BJ (cell line): ENCODE measurements around the gene STARD7. TPM values are rescaled to one million over a fixed set of nuclear protein-coding genes. Genes with fewer than 3 reads are reported as not detected.

ENCODE experiments used
- CTCF ChIA-PET: fragments of 350-600 bp; formaldehyde crosslinking; extraction: SDS; loops from one replicate; lab custom pipeline; 2021; ENCODE audit warnings: antibody characterized with exemption, inconsistent platforms; lab: Yijun Ruan, JAX
- POLR2A ChIA-PET: fragments of 300-600 bp; sonication (Branson Sonifier 250); formaldehyde crosslinking; extraction: SDS; loops from one replicate; lab custom pipeline; 2021; ENCODE audit warnings: antibody characterized with exemption; lab: Charles Lee
- DNase-seq: peaks from one replicate; pipeline ENCODE4 v3.0.0-alpha.2; 2011; ENCODE audit warnings: low read depth
- H3K27me3 ChIP-seq: 2 replicates; pipeline ENCODE4 v1.6.0; 2011; ENCODE audit warnings: low read length; ENCODE audit not compliant: control insufficient read depth, insufficient read depth
- H3K36me3 ChIP-seq: 2 replicates; pipeline ENCODE4 v1.5.1; 2011; ENCODE audit warnings: low read length; ENCODE audit not compliant: control insufficient read depth, insufficient read depth
- H3K4me3 ChIP-seq: 2 replicates; pipeline ENCODE4 v1.5.1; 2011; ENCODE audit warnings: low read depth, mild to moderate bottlenecking, control low read depth, low read length
- CTCF ChIP-seq: IDR thresholded peaks from 2 replicates; pipeline ENCODE4 v1.5.1; 2011; ENCODE audit warnings: low read depth, mild to moderate bottlenecking, control low read depth, inconsistent platforms, low read length, moderate library complexity; ENCODE audit not compliant: insufficient read depth
- polyA plus RNA-seq: library from polyadenylated mRNA; depleted of rRNA; stranded (reverse); fragments of >200 nt; gene quantifications from 2 replicates; pipeline ENCODE4 v1.2.3, GENCODE V29; 2011

The STARD7 gene
- polyA plus RNA-seq, 1 experiment = 56.1 TPM

DNA sequence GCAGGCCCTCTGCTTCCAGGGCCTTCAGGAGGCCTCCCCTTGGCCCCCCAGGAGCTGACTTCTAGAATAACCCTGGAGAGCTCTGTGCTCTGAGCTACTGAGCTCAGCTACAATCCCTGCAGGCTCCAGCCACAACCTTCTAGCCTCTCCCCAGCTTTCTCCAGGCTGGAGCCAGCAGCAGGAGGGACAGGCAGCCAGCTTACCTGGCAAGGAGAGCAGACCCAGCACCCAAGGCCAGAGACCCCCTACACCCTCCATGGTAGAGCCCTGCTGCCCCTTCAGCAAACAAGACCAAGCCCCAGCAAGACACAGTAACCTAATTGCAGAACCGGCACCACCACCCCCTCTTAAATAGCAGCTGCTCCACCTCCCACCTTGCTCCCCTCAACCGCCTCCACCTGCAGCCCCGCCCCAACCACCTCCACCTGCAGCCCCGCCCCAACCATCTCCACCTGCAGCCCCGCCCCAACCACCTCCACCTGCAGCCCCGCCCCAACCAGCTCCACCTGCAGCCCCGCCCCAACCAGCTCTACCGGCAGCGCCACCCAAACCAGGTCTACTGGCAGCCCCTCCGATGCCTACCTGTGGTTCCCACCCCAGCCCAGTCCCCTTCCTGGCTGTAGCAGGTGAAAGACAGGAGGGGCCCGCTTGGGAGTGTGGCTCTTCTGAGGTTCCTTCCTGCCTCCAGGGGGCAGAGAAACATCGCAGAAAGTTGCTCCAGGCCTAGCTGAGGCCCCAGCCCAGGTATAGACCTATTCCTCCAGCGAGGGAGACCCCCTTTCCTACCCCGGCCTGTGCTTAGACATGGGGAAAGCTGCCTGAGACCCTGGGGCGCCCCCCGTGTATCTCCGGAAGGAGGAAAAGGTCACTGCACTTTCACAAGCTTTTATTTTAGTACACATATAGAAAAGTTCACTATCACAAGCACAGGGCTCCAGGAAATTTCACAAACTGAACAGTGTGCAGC is 70.2 kb downstream of the STARD7 start, which contains the start of gene ASTL:
ASTL (minus strand) TSS at position 324 of the 967 bp plus-strand sequence; CDS start at position 258, 66 bp downstream.
- ChIA-PET POLR2A (no interaction called here), CTCF (interaction anchor here (0.6 to 8.8 kb wide), 28 partner anchors 8 to 409 kb away, joined by 3 to 121 read pairs (median 5); partner anchors contain the start of genes ADRA2B, CIAO1, NEURL3 and SNRNP200)
- no peak for DNase-seq

GRCh38 chr2:96137321-96138178 is 71.1 kb downstream of the STARD7 start:
- TF ChIP-seq CTCF = no peak
- H3K27me3 ChIP-seq = peaks cover 4% of the 10 kb centered on the region
- POLR2A ChIA-PET = no interaction called here
- no peak overlapping the region for H3K4me3 ChIP-seq
- CTCF ChIA-PET = interaction anchor here (0.9 to 8.8 kb wide), 12 partner anchors 14 to 371 kb away, joined by 3 to 121 read pairs (median 10); partner anchors contain the start of genes ADRA2B, CIAO1, NEURL3 and STARD7
- H3K36me3 ChIP-seq = no peaks in the 10 kb centered on the region
- no peak for DNase-seq

More for the DNA sequence above, 70.2 kb downstream of the STARD7 start, which contains the start of gene ASTL:
- peak; percentile 74 for TF ChIP-seq CTCF
- Histone ChIP-seq H3K4me3 (no peak within 1 kb of the TSS), H3K27me3 (peaks cover 2% of the 10 kb centered on the region; the same call in 1 of the 2 replicates), H3K36me3 (no peaks in the 10 kb centered on the region)

DNA sequence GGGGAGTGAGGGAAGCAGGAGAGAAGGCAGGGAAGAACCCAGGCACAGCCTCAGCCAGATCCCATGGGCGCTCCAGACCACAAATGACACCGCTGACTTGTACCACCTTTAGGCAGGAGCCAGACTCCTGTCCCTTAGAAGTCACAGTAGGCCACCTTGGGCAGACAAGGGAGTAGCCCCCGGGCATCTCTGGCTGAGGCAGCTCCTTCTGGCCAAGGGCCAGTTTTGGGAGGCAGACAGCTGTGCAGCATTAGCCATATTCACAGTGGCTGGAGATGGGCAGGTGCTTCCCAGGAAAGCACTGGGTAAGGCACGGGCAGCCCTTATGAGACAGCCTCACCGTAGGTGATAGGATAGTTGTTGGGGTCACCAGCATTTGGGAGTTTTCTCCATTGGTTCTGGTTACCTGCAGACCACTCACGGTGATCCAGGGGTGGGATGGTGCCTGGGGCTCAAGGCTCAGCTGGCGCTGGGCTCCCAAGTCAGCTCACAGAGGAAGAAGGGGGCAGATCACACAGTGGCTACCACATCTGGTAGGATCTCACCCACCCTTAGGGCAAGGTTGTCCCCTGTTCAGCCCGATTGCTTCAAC is 72.4 kb downstream of the STARD7 start:
- ChIA-PET CTCF (interaction anchor here (1.0 to 8.8 kb wide), 5 partner anchors 15 to 372 kb away, joined by 3 to 121 read pairs (median 34); partner anchors contain the start of gene NEURL3), POLR2A (no interaction called here)
- DNase-seq = no peak

GRCh38 chr2:96135621-96136020 is 73.0 kb downstream of the STARD7 start:
- no peak overlapping the region for H3K4me3 ChIP-seq
- POLR2A ChIA-PET = no interaction called here
- H3K36me3 ChIP-seq = no peaks in the 10 kb centered on the region
- CTCF ChIA-PET = interaction anchor here (0.8 to 8.8 kb wide), 4 partner anchors 39 to 372 kb away, joined by 3 to 121 read pairs (median 48); partner anchors contain the start of gene NEURL3
- no peak for TF ChIP-seq CTCF
- no peak for DNase-seq
- peaks cover 4% of the 10 kb centered on the region for H3K27me3 ChIP-seq

More for the DNA sequence above, 72.4 kb downstream of the STARD7 start:
- no peaks in the 10 kb centered on the region for H3K36me3 ChIP-seq
- TF ChIP-seq CTCF = no peak
- H3K4me3 ChIP-seq = no peak overlapping the region
- peaks cover 4% of the 10 kb centered on the region for H3K27me3 ChIP-seq
